GM19455 (cell line): ENCODE data around the gene DLG2.

Source experiments
- ATAC-seq: cut with Tn5 transposase; IDR thresholded peaks from one replicate; pipeline ENCODE4 v1.9.1; 2021; ENCODE audit not compliant: unreplicated experiment

DLG2 gene

DNA sequence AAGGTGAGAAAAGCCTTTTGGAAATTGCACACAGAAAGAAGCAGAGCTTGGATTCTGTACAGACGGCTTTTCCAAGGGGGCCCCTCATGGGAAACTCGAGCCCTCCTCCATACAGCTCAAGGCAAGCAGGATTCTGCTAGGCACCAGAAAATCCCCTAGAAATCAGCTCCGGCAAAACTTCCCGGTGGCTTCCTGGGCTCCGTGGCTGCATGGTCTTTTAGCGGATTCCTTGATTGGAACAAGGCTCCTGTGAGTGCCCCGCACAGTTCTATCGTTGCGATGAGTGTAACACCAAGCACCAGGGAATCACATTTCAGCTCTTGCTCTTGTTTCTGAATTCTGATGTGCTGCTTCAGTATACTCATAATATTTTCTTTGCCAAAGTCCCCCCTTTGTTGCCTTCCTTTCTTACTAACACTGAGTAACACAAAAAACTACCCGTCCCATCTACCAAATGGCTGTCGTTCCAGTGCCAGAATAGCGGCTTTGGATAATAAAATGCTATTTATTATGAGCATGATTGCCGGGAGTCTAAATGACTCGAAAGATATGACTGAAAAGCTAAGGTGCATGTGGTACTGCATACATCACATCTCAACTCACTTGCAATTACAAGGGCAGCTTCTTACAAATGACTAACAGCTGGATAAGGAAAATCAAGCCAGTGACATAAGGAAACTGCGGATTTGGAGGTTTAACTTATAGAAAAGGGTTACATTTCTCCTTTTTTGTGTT lies 494.1 kb downstream of the DLG2 start:
- ATAC-seq, result no peak

DNA sequence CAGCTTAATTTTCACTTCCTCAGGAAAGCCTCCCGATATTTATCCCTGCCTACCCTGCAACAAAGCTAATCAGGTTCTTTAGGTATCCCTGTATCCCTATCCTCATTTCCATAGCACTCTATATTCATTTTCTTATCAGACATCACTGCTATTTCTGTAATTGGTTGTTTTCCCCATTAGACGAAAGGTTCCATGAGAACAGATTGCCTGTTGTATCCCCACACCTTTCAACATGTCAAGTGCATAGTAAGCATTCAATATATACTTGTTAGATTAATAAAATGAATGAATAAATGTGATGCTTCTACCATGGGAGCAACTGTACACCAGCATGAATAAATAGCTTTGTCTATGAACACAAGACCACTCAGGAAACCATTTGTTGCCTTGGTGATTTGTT lies 499.8 kb downstream of the DLG2 start:
- ATAC-seq, result no peak

DNA sequence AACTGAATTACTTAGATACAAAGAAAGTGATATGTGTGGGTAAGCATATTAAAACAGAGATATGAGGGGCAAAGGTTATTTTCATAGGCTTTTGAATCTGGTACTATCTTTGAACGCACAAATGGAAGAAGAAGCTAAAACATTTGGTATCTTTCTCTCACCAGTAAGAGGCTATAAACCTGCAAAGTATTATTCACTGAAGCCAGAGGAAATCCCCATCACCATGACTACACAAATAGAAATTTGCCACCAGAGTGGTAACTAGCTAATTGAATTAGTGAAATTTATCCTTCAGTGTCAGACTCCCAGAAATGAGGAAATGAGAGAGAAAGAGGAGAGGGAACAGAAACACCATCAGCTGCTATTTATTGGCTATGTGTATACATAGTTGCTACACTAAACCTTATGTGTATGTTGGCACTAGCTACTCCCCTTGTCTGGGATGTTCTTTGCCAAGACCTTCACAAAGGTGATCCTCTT lies 503.4 kb downstream of the DLG2 start:
- ATAC-seq, result peak; percentile 89

DNA sequence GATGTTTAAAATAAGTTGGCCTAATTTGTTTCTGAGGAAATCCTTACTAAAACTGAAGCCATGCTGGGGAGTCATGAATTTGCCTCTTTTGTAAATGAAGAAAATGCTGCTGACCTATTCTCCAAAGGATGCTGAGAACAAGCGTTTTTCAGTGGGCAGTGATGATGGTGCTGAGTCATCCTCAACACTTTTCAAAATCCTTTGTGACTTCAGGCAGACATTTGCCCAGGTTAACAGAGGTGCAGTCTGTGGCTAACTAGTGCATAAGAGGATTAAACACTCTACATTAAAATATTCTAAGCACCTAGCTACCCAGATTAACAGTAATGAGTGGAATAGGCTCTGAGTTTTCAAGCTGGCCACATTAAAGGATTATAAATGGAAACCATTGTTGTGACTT lies 509.0 kb downstream of the DLG2 start:
- ATAC-seq, result no peak

DNA sequence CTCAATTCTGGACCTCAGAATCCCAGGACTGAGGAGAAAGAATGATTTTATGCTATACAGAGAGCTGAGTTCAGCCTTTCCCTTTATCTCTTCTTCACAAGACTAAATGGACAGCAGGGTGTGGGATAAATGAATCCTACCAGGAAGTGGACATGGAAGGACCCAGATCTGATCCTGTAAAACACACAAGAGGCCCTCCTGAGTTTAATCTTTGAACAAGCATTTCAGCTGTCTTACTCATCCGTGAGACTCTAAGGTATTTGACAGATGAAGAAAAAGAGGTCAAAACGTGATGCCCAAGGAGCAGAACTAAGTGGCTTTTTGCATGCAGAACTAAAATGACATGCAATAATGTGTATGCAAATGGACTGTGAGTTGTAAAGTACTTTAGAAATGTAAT lies 511.3 kb downstream of the DLG2 start:
- no peak for ATAC-seq

DNA sequence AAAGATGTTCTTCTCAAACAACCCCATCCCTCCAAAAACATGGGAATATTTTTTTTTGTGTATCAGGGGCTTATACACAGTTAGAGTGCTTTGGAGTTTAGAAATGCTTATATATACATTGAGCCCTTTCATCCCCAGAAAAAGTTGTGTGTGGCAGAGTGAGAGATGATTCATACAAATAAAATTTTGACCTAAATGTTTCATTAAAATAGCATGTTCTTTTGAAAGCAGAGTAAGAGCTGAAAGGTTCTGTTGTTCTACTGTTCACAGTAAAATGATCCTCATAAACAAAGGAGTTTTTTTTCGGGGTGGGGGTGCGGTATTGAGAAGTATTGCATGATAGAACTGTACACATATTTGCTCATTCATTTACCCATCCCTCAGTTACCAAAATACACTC lies 512.4 kb downstream of the DLG2 start:
- no peak for ATAC-seq

DNA sequence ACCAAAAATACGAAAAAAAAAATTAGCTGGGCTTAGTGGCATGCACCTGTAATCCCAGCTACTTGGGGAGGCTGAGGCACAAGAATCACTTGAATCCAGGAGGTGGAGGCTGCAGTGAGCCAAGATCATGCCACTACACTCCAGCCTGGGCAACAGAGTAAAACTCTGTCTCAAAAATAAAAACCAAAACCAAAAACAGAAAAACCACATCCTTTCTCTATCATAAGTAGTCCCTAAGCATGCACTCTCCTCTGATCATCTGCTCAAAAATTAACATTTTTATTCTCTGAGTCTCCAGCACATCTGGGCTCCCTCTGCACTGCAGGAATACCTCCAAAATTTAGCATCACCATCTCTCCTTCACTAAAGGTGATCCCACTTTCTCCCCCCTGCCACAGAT lies 516.9 kb downstream of the DLG2 start:
- peak; percentile 94 for ATAC-seq

DNA sequence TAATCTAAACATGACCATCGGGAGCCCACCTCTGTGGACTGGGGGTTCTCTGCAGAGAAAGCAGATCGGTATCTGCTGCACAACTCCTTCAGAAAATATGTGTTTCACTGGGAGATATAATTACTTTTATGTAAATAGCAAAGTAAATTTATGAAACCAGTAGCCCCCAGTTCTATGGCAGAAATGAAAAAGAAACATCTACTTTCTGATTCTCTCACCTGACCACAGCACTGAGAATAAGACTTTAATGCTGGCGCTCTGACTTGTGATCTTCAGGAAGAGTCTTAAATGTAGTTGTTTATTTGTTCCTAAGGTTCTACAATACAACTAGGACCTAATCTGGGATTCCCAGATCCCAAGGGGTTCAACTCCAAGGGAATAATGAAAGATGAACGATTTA lies 518.0 kb downstream of the DLG2 start:
- peak; percentile 71 for ATAC-seq

DNA sequence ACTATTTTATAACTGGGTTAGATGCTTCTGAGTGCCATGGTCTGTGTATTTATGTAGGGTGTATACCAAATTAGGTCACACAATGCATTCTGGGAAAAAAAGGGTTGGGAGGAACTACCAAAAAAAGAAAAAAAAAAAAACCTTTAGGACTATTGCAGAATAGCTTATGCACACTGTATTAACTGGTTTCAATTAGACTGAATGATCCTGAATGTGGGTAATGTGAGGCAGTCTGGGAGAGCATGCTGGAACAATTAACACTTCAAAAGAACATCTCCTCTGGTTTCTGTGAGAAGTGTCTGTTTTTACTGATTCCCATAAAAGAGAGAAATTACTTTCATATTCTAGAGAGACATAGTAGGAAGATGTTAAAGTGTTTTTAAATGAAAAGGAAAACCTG lies 521.3 kb downstream of the DLG2 start:
- no peak for ATAC-seq

DNA sequence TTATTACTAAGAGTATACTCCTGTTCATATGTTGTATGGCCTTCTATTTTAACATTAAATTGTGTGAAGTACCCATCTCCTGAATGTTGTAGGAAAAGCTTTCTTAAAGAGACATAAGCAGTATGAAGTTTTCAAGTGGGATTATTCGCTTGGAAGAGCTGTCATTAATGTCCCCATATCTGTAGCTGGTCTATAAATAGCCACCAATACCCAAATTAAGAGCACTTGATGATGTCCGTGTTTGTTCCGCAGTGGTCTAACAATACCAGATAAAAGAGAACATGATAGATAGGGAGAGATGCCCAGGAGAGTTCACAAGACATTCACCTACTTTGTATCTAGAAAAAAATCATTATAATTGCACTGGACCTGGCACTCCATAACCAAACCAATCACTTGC lies 527.6 kb downstream of the DLG2 start:
- ATAC-seq, result no peak

DNA sequence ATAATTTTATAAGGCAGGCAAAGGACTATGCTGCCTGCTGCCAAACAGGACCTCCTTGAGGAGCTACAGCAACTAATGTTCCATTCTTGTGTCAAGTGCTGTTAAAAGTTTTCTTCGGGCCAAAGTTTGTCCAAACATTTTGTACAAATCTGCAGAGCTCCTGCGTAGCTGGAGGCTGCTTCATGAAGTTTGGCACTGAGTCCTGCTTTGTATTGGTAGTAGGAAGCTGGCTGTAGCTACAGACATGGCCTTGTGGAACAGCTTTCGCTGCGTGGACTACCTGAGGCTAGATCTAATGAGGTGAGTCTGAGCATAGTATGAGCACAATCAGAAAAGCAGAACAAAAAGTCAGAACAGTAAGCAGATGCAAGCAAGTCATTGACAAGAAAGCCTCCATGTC lies 528.1 kb downstream of the DLG2 start:
- ATAC-seq, result no peak

DNA sequence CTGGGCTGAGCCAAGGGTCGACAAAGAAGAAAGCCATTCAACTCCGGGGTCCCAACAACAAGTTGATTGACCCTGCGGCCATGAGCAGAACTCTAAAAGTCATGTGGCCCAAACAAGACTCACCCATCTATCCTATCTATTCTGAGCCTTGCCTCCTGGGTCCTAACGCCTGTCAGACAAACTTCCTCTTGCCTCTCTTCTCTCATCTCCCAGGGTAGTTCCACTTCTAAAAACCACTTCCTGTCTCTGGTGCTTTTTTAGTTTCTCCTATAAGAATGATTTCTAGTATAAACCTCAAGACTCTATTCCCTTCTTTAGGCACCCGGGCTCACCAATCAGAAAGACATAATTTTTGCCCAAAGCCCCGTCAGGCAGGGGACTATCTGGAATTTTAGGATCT lies 530.2 kb downstream of the DLG2 start:
- ATAC-seq, result peak; percentile 68

DNA sequence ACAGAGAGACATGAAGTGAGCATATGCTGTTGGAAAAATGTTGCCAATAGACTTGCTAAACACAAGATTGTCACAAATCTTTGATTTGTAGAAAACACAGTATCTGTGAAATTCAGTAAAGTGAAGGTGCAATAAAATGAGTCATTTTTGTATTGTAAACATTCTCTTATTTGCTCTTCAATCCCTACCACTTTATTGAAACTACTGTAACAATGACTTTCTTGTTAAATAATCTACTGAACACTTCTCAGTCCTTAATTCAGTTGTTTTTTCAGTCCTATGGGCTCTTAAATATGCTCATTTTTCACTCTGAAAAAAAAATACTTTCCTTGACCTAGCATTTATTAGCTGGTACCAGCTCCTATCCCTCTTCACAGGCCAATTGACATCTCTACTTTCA lies 531.9 kb downstream of the DLG2 start:
- no peak for ATAC-seq

DNA sequence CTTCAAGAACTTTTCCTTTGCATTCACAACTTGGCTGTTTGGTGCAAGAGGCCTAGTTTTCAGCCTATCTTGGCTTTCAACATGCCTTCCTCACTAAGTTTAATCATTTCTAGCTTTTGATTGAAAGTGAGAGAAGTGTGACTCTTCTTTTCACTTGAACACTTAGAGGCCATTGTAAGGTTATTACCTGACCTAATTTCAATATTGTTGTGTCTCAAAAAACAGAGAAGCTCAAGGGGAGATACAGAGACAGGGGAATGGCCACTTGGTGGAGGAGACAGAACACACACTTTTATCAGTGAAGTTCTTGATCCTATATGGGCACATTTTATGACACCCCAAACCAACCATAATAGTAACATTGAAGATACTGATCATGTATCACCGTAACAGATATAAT lies 532.3 kb downstream of the DLG2 start:
- no peak for ATAC-seq

DNA sequence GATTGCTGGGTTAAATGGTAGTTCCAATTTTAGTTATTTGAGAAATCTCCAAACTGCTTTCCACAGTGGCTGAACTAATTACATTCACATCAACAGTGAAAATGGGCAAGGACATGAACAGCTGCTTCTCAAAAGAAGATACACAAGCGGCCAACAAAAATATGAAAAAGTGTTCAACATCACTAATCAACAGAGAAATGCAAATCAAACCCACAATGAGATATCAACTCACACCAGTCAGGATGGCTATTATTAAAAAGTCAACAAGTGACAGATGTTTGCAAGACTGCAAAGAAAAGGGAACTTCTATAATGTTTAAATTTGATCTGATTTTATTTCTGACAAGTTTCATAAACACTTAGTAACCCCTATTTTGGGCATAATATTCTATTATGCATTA lies 537.5 kb downstream of the DLG2 start:
- no peak for ATAC-seq

DNA sequence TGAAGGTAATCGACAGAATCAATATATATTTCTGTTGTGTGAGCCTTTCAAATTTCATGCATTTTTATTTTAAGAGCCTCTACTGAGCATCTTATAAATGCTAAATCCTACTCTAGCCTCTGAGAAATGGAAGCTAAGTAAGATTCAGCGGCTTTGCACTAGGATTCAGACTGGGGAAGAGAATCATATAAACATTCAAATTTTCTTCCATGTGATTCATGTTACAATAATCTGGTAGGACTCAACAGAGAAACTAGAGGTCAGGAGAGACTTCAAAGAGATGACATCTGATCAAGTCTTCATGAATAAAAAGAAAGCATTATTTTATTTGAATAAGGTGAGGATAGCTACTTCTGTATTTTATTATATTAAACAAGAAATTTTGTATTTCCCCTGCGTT lies 538.9 kb downstream of the DLG2 start:
- no peak for ATAC-seq

DNA sequence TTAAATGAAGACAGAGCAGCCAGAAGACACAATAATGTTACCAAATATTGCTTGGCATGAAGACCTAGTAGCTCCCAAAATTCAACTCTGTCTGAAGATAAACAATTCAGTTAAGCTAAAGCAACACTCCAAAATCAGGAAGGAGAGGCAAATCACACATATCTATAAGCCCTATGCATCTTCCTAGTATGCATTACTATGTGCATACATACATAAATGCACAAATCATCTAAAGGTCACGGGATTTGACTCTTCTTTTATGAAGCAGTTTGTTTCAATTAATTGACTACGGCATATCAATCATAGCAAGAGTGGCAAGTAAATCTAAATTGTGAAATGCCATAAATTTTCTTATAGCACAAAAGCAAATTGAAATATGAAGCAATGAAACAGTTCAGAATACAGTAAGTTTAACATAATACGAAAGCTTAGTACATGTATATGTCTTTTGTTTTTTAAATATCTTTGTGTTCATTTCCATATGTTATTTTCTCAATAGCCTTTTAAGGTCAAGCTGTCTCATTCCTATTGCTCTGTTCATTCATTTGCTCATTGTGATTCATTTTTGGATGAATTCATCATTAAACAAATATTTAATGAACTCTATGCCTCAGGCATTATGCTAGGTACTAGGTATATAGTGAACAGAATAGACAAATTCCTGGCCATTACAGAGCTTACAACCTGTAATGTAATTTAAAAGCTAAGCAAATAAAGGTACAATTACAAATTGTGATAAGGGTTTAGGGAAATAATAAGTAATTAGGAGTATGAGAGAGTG lies 540.5 kb downstream of the DLG2 start:
- ATAC-seq, result no peak

DNA sequence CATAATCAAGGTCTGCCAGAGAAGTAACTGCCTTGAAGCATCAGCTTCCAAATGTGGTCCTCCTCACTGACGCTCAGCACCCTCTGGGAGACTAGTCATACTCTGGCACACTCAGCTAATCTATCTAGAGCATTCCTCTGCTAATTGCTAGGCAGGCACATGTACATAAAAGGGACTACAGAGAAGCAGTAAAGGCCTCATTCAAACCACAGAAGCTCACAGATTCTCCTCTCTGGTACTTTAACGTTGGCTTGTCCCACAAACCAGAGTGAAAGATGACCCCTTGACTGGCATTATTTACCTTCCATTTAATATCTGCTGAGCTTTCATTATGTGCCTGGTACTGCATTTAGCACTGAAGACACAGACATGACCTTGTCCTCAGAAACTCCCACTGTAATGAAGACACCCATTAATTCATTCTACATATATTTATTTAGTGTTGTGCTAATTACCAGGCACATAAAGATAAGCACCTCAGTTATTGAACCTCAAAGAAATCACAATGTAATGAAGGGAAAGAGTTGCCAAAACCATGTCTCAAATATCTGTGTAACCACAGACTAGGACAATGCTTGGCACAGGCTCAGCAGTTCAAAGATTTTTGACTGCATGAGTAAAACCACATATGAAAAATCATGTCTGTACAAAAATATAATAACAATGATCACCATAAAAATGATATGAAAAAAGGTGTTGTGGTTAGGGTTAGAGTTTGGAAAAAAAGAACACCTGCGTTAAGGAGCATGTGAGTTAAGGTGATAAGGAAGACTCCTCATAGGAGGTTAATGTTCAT lies 550.4 kb downstream of the DLG2 start:
- no peak for ATAC-seq

DNA sequence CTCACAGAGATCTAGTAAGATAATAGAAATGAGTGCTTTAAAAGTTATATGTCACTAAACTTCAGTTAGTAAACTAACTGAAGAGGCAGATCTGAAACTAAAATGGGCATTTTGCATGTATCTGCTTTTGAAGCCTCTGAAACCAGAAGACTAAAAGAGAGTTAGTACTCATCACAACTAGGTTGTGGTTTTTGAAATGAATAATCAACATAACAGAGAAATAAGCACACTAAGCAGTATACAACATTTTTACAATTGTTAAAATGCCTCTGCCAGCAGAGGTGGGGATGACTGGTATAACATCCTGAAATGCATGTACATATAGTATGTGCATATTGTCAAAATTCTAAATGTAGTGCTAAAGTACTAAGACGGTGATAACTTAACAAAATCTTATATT lies 564.5 kb downstream of the DLG2 start:
- ATAC-seq, result peak; percentile 100

DNA sequence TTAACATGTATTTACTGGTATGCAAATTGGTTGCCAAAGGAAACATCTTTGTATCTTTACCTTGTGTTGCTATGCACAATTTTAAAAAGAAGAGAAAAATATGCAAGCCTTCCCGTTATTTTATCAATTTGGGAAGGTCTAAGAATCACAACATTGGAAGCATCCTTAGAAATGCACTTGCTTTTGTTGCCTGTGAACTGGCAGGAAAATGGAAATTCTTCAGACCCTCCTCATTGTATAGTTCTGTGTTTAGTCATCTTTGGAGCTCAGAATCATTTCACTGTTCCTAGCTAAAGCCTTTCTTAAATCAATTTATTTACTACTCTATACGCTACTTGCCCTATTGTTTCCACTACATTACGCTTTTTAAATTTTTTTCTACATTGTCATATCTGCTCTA lies 574.5 kb downstream of the DLG2 start:
- no peak for ATAC-seq

DNA sequence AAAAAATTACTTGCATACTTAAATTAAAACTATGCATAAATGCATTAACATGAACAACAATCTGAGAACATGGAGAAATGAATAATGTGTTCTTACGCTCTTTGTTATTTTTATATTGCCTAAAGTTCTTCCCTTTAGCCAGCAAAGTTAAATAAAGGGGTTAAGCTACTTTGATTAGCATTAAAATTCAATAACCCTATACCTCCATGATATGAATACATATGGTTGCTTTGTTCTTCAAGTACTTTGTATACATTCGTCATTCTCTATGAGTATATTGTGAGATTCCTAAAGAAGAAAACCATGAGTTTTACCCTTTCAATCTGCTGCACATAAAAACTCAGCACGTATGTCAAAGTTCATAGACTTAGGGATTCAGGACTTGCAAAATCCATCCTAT lies 578.3 kb downstream of the DLG2 start:
- ATAC-seq, result no peak

DNA sequence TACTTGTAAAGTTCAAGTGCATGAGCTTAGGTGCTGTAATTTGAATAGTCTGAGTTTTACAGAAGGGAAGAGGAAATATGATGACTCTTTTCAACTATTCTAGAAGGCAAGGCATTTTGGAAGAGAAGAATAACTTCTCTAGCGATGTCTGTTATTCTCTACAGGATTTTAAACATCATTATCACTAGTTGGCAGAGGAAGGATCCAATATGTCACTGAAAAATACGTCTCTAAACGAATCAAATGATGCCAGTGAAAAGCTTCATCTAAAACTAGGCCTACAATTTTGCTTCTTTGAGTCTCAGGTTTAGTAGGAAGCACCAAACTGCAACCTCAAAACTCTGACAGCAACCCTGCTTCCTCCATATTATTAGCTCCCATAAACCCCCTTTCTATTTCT lies 581.4 kb downstream of the DLG2 start:
- ATAC-seq, result no peak
